OCI-LY7 (cell line): ENCODE measurements around the gene NSG1.

ENCODE experiments used
- EZH2phosphoT487 ChIP-seq: fragments of 200-600 bp; sonication (generic); IDR thresholded peaks from 2 replicates; pipeline ENCODE4 v1.6.1; 2018; ENCODE audit warnings: low read depth, borderline replicate concordance, mild to moderate bottlenecking, mixed run types, antibody characterized with exemption, low read length, moderate library complexity, mixed read lengths
- TF ChIP-seq, protein P1 (sequence below): fragments of 200-600 bp; sonication (generic); conservative IDR thresholded peaks from 2 replicates; pipeline ENCODE4 v1.5.1; 2014; ENCODE audit warnings: mild to moderate bottlenecking, antibody characterized with exemption, low read length, moderate library complexity, mixed read lengths

DNA sequence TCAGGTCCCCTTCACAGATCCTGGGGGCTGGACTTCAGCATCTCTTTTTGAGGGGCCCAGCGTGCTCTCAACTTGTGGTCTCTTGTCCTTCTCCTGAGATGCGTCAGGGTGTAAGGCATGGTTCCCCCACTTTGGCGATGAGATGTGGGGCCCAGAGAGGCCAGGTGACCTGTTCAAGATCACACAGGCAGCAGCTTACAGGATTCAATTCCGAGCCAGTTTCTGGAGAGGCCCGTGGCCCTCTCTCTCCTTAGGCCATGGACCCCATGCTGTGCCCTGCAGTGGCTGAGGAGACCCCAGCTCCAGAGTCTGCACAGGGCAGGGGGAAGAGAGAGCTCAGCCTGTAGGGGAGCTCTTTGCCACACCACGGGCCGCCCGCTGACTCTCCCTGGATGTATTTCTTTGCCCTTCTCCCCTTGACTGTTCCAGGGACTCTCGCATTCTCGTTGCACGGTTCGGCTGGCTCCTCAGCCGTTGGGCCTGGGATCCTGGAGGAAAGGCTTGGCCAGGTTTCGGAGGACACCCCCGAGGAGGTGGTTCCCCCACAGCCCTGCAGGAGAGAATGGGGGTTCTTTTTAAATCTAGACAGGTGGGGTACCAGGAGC lies 18.6 kb downstream of the NSG1 start:
- TF ChIP-seq, protein P1, sequence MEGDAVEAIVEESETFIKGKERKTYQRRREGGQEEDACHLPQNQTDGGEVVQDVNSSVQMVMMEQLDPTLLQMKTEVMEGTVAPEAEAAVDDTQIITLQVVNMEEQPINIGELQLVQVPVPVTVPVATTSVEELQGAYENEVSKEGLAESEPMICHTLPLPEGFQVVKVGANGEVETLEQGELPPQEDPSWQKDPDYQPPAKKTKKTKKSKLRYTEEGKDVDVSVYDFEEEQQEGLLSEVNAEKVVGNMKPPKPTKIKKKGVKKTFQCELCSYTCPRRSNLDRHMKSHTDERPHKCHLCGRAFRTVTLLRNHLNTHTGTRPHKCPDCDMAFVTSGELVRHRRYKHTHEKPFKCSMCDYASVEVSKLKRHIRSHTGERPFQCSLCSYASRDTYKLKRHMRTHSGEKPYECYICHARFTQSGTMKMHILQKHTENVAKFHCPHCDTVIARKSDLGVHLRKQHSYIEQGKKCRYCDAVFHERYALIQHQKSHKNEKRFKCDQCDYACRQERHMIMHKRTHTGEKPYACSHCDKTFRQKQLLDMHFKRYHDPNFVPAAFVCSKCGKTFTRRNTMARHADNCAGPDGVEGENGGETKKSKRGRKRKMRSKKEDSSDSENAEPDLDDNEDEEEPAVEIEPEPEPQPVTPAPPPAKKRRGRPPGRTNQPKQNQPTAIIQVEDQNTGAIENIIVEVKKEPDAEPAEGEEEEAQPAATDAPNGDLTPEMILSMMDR: no peak
- TF ChIP-seq EZH2phosphoT487: no peak
